DMS153 treated with DMSO at 0.1 percent for 48 hours (cell line): ENCODE results near the gene FBXL7.

ENCODE experiments used
- DNase-seq: peaks from one replicate; lab custom pipeline; 2025; ENCODE audit not compliant: unreplicated experiment; lab: John Stamatoyannopoulos, UW

The FBXL7 gene

GRCh38 chr5:15647251-15647650 lies 147.3 kb downstream of the FBXL7 start:
- no peak for DNase-seq

GRCh38 chr5:15650266-15650665 lies 150.3 kb downstream of the FBXL7 start:
- no peak for DNase-seq

GRCh38 chr5:15654779-15655178 lies 154.8 kb downstream of the FBXL7 start:
- DNase-seq = no peak

- no peak for DNase-seq
Measured at GRCh38 chr5:15655683-15656082, 155.7 kb downstream of the FBXL7 start.

- no peak for DNase-seq
Measured at GRCh38 chr5:15664961-15665360, 165.0 kb downstream of the FBXL7 start.

GRCh38 chr5:15669826-15670225 lies 169.8 kb downstream of the FBXL7 start:
- DNase-seq = no peak

GRCh38 chr5:15674716-15675115 lies 174.7 kb downstream of the FBXL7 start:
- no peak for DNase-seq

GRCh38 chr5:15676591-15676990 lies 176.6 kb downstream of the FBXL7 start:
- no peak for DNase-seq

GRCh38 chr5:15679161-15679560 lies 179.2 kb downstream of the FBXL7 start:
- no peak for DNase-seq

- DNase-seq = no peak
Measured at GRCh38 chr5:15680455-15680854, 180.5 kb downstream of the FBXL7 start.

- no peak for DNase-seq
Measured at GRCh38 chr5:15682122-15682521, 182.1 kb downstream of the FBXL7 start.

- no peak for DNase-seq
Measured at GRCh38 chr5:15682566-15682965, 182.6 kb downstream of the FBXL7 start.

- no peak for DNase-seq
Measured at GRCh38 chr5:15683332-15683731, 183.4 kb downstream of the FBXL7 start.

GRCh38 chr5:15687401-15687800 lies 187.4 kb downstream of the FBXL7 start:
- DNase-seq = no peak

- DNase-seq = no peak
Measured at GRCh38 chr5:15689836-15690235, 189.9 kb downstream of the FBXL7 start.

GRCh38 chr5:15690611-15691010 lies 190.6 kb downstream of the FBXL7 start:
- DNase-seq = no peak

- DNase-seq = no peak
Measured at GRCh38 chr5:15691521-15691920, 191.5 kb downstream of the FBXL7 start.

GRCh38 chr5:15692706-15693381 lies 192.9 kb downstream of the FBXL7 start:
- DNase-seq = no peak

GRCh38 chr5:15693382-15693728 lies 193.4 kb downstream of the FBXL7 start:
- no peak for DNase-seq

GRCh38 chr5:15693933-15694332 lies 194.0 kb downstream of the FBXL7 start:
- no peak for DNase-seq

GRCh38 chr5:15694696-15695214 lies 194.8 kb downstream of the FBXL7 start:
- no peak for DNase-seq

- DNase-seq = no peak
Measured at GRCh38 chr5:15695215-15695731, 195.3 kb downstream of the FBXL7 start.

GRCh38 chr5:15700373-15700772 lies 200.4 kb downstream of the FBXL7 start:
- DNase-seq = no peak
